ENCODE measurements around the gene SPOCK1. TPM values are rescaled to one million over a fixed set of nuclear protein-coding genes. Genes with fewer than 3 reads are reported as not detected.

The SPOCK1 gene
- total RNA-seq, 4 donors from 2014 or later: 46.5 to 52.7 (median 51.4) TPM

DNA sequence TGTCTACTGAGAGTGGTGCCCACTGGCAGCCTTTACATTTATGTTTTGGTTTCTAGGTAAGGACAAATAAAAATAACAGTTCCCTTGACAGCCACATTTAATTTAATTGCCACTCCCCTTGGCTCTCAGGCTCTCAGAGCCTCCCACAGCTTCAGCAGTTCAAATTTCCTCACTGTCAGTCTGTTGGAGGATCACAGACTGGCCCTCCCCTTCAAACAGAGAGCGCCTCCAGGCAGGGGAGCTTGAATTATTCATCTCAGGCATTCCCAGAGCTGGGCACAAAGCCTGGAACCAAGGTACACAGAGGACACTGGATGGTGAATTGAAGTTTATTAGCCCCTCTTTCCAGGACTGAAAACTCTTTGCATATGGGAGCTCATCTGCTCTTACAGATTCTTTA, 407.7 kb downstream of the SPOCK1 start:
- no peak for ATAC-seq
- no peaks in the 10 kb centered on the region for H3K36me3 ChIP-seq
- H3K4me3 ChIP-seq: no peak overlapping the region
- no peak for TF ChIP-seq EP300 (IDR thresholded peaks at IDR 0.05)
- no peak overlapping the region for H3K27ac ChIP-seq
- 60% methylated on average over 1 of the region's 1 CpG; no CpG with 5 or more reads in 1 of the 2 donors for WGBS, 2 donors (ENCODE audit: low coverage in 1 of 2)
- no peaks in the 10 kb centered on the region for H3K9me3 ChIP-seq
- no peaks in the 10 kb centered on the region for H3K27me3 ChIP-seq
- H3K4me1 ChIP-seq: no peaks in the 10 kb centered on the region

DNA sequence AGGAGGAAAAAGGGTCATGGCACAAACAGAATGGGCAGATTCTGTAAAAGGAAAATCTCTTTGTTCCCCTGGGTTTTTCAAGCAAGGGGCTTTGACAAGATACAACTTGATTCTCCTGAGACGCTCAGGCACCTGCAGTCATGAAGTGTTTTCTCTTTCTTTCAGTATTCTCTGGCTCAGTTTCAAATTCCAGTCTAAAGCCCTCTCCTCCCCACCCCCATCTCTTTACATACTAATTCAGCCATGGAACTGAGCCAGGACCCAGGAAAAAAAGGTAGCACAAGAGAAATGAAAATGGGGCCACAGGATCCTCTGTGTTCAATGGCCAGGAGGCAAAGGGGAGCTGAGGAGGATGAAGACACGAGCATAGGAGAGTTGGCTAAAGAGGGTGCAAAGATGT, 408.4 kb downstream of the SPOCK1 start:
- no peaks in the 10 kb centered on the region for H3K9me3 ChIP-seq
- H3K27ac ChIP-seq: no peak overlapping the region
- no peak for ATAC-seq
- no peak for TF ChIP-seq EP300 (IDR thresholded peaks at IDR 0.05)
- TF ChIP-seq, protein P1, sequence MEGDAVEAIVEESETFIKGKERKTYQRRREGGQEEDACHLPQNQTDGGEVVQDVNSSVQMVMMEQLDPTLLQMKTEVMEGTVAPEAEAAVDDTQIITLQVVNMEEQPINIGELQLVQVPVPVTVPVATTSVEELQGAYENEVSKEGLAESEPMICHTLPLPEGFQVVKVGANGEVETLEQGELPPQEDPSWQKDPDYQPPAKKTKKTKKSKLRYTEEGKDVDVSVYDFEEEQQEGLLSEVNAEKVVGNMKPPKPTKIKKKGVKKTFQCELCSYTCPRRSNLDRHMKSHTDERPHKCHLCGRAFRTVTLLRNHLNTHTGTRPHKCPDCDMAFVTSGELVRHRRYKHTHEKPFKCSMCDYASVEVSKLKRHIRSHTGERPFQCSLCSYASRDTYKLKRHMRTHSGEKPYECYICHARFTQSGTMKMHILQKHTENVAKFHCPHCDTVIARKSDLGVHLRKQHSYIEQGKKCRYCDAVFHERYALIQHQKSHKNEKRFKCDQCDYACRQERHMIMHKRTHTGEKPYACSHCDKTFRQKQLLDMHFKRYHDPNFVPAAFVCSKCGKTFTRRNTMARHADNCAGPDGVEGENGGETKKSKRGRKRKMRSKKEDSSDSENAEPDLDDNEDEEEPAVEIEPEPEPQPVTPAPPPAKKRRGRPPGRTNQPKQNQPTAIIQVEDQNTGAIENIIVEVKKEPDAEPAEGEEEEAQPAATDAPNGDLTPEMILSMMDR (IDR thresholded peaks at IDR 0.05): no peak
- H3K4me3 ChIP-seq: no peak overlapping the region
- 67 to 85% methylated on average over 1 to 2 of the region's 2 CpGs for WGBS, 2 donors (ENCODE audit: low coverage in 1 of 2)
- no peaks in the 10 kb centered on the region for H3K27me3 ChIP-seq
- no peaks in the 10 kb centered on the region for H3K36me3 ChIP-seq
- no peaks in the 10 kb centered on the region for H3K4me1 ChIP-seq

DNA sequence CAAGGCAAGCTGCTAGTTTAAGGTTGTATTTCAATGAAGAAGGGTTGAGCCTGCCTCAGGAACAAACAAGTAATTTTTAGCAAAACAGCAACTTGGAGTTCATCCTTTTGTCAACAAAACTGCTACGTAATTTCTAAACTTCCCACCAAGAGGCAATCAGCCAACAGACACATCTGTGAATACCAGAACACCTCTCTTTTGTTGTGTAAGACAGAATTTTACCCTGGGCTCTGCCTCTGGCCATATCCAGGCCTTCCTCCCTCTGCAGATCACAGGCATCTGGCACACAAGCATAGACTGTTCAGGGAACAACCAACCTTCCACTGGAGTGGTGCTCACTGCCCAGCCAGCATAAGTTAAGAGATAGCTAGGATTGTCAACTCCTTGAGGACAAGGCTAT, 409.0 kb downstream of the SPOCK1 start:
- Histone ChIP-seq H3K36me3 (no peaks in the 10 kb centered on the region), H3K4me3 (no peak overlapping the region), H3K4me1 (no peaks in the 10 kb centered on the region), H3K9me3 (no peaks in the 10 kb centered on the region), H3K27ac (no peak overlapping the region), H3K27me3 (no peaks in the 10 kb centered on the region)
- WGBS, 2 donors (ENCODE audit: low coverage in 1 of 2): 29% methylated on average over 1 of the region's 1 CpG; no CpG with 5 or more reads in 1 of the 2 donors
- no peak for ATAC-seq
- TF ChIP-seq POLR2AphosphoS5 (IDR thresholded peaks at IDR 0.05) (no peak), EP300 (IDR thresholded peaks at IDR 0.05) (no peak), POLR2A (IDR thresholded peaks at IDR 0.05) (no peak)
- TF ChIP-seq, protein P1 (IDR thresholded peaks at IDR 0.05): no peak

DNA sequence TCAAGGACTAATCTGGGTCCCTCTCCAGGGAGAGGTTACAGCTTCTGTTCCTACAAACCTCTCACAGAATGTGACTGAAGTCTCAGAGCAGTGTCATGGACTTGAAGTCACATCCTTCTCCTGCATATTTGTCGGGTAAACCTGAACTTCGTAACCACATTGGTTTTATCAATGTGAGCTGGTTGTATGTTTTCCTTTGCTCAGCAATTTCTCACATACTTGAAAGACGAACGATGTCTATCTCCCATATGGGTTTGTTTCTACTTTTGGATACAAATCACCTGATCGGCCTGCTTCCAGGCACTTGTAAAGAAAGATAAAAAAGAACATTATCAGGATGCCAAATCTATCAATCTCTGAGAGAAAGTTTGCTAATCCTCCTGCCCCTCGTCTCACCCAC, 411.0 kb downstream of the SPOCK1 start:
- Histone ChIP-seq H3K27ac (no peak overlapping the region), H3K27me3 (peaks cover 10% of the 10 kb centered on the region), H3K4me1 (no peaks in the 10 kb centered on the region), H3K9me3 (no peaks in the 10 kb centered on the region), H3K4me3 (no peak overlapping the region), H3K36me3 (no peaks in the 10 kb centered on the region)
- WGBS, 2 donors (ENCODE audit: low coverage in 1 of 2): 82 to 84% methylated on average over 6 of the region's 6 CpGs
- ATAC-seq: no peak
- no peak for TF ChIP-seq POLR2A (IDR thresholded peaks at IDR 0.05)
- TF ChIP-seq, protein P1 (IDR thresholded peaks at IDR 0.05): no peak
- TF ChIP-seq EP300 (IDR thresholded peaks at IDR 0.05): no peak
- TF ChIP-seq POLR2AphosphoS5 (IDR thresholded peaks at IDR 0.05): no peak

DNA sequence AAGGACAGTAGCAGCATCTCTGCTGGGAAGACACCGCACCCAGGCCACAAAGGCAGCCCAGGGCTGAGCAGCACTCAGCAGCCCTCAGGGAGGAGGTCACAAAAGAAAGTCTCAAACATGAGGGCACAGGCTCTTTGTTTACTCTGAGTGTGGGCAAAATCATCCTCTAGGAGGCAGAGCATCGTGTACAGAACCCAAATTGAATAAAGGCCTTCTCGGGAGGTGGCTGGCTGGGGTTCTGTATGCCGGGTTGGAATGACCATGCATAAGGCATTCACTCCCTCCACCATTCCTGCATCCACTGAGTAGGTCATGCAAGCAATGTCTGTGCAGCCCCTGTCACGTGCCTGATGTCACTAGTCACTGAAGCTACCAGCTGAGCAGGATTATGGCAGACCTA, 412.8 kb downstream of the SPOCK1 start:
- TF ChIP-seq EP300 (IDR thresholded peaks at IDR 0.05): no peak
- TF ChIP-seq, protein P1 (IDR thresholded peaks at IDR 0.05): no peak
- no peak for TF ChIP-seq POLR2A (IDR thresholded peaks at IDR 0.05)
- no peak for TF ChIP-seq POLR2AphosphoS5 (IDR thresholded peaks at IDR 0.05)
- peaks cover 10% of the 10 kb centered on the region for H3K27me3 ChIP-seq
- H3K36me3 ChIP-seq: no peaks in the 10 kb centered on the region
- no peak overlapping the region for H3K27ac ChIP-seq
- WGBS, 2 donors (ENCODE audit: low coverage in 1 of 2): 78% methylated on average over 4 of the region's 5 CpGs; no CpG with 5 or more reads in 1 of the 2 donors
- no peaks in the 10 kb centered on the region for H3K4me1 ChIP-seq
- H3K9me3 ChIP-seq: no peaks in the 10 kb centered on the region
- no peak for ATAC-seq
- no peak overlapping the region for H3K4me3 ChIP-seq
